WTC11 (cell line): ENCODE results near the gene ZNF740. TPM values are rescaled to one million over a fixed set of nuclear protein-coding genes. Genes with fewer than 3 reads are reported as not detected.

ENCODE experiments used
- ATAC-seq: fragments of 200-7000 bp; cut with Tn5 transposase; 2 replicates; pipeline ENCODE4 v1.10.0; 2021; ENCODE audit warnings: mild to moderate bottlenecking, moderate library complexity
- CTCF ChIA-PET: fragments of 300-600 bp; sonication (Branson Sonifier 250); formaldehyde crosslinking; loops from one replicate; lab custom pipeline; 2021; ENCODE audit warnings: antibody characterized with exemption; lab: Charles Lee
- POLR2A ChIA-PET: fragments of 350-600 bp; sonication (Branson Sonifier 250); formaldehyde crosslinking; loops from one replicate; lab custom pipeline; 2021; ENCODE audit warnings: antibody characterized with exemption; lab: Charles Lee
- DNase-seq: peaks from one replicate; pipeline ENCODE4 v3.0.0; 2021; ENCODE audit warnings: low spot score
- H3K27ac Mint-ChIP-seq: 2 replicates; pipeline ENCODE4 v1.8.0; 2021; ENCODE audit warnings: mixed read lengths
- H3K27me3 Mint-ChIP-seq: 2 replicates; pipeline ENCODE4 v1.8.0; 2021; ENCODE audit warnings: low read depth, mild to moderate bottlenecking, moderate library complexity, mixed read lengths
- H3K36me3 Mint-ChIP-seq: 2 replicates; pipeline ENCODE4 v1.8.0; 2021; ENCODE audit warnings: mixed read lengths
- H3K4me1 Mint-ChIP-seq: 2 replicates; pipeline ENCODE4 v1.8.0; 2022; ENCODE audit warnings: mixed read lengths
- H3K4me3 Mint-ChIP-seq: 2 replicates; pipeline ENCODE4 v1.8.0; 2021; ENCODE audit warnings: mild to moderate bottlenecking, moderate library complexity, mixed read lengths
- H3K9me3 Mint-ChIP-seq: 2 replicates; pipeline ENCODE4 v1.8.0; 2021; ENCODE audit warnings: mixed read lengths
- AFF4 ChIP-seq: sonication (generic); formaldehyde crosslinking; IDR thresholded peaks from 2 replicates; pipeline ENCODE4 v1.8.1; 2023; ENCODE audit warnings: mild to moderate bottlenecking, missing genetic modification reagents, borderline replicate concordance
- ATF1 ChIP-seq: sonication (generic); formaldehyde crosslinking; IDR thresholded peaks from 2 replicates; pipeline ENCODE4 v1.8.1; 2023; ENCODE audit warnings: mild to moderate bottlenecking, moderate library complexity, missing genetic modification reagents
- CBFB ChIP-seq: sonication (generic); formaldehyde crosslinking; IDR thresholded peaks from 2 replicates; pipeline ENCODE4 v1.8.1; 2022; ENCODE audit warnings: mild to moderate bottlenecking, low read depth, missing genetic modification reagents
- ELF4 ChIP-seq: sonication (generic); formaldehyde crosslinking; IDR thresholded peaks from 2 replicates; pipeline ENCODE4 v1.8.1; 2022; ENCODE audit warnings: low read depth, mild to moderate bottlenecking, moderate library complexity, missing genetic modification reagents
- FOXK1 ChIP-seq: sonication (generic); formaldehyde crosslinking; IDR thresholded peaks from 2 replicates; pipeline ENCODE4 v1.8.0; 2022; ENCODE audit warnings: mild to moderate bottlenecking, moderate library complexity, missing genetic modification reagents
- GRHL2 ChIP-seq: fragments of 250-450 bp; sonication (Bioruptor Pico); IDR thresholded peaks from 2 replicates; pipeline ENCODE4 v1.8.0; 2022; ENCODE audit warnings: mild to moderate bottlenecking, moderate library complexity; ENCODE audit not compliant: insufficient replicate concordance, severe bottlenecking
- GTF2I ChIP-seq: fragments of 250-450 bp; sonication (Bioruptor Pico); conservative IDR thresholded peaks from 2 replicates; pipeline ENCODE4 v1.4.0; 2021; ENCODE audit warnings: mild to moderate bottlenecking
- NR1H2 ChIP-seq: sonication (generic); formaldehyde crosslinking; IDR thresholded peaks from 2 replicates; pipeline ENCODE4 v1.9.0; 2021; ENCODE audit warnings: mild to moderate bottlenecking, moderate library complexity, missing genetic modification reagents
- PRRX2 ChIP-seq: fragments of 250-450 bp; sonication (Bioruptor Pico); IDR thresholded peaks from 2 replicates; pipeline ENCODE4 v1.8.0; 2021; ENCODE audit warnings: mild to moderate bottlenecking
- RORB ChIP-seq: fragments of 250-450 bp; sonication (Bioruptor Pico); IDR thresholded peaks from 2 replicates; pipeline ENCODE4 v1.9.0; 2021; ENCODE audit warnings: mild to moderate bottlenecking
- SOX15 ChIP-seq: fragments of 250-450 bp; sonication (Bioruptor Pico); IDR thresholded peaks from 2 replicates; pipeline ENCODE4 v1.9.0; 2021; ENCODE audit warnings: mild to moderate bottlenecking
- ZBTB43 ChIP-seq: sonication (generic); formaldehyde crosslinking; IDR thresholded peaks from 2 replicates; pipeline ENCODE4 v1.8.1; 2023; ENCODE audit warnings: mild to moderate bottlenecking, missing genetic modification reagents
- total RNA-seq: library from RNA; stranded (reverse); gene quantifications from 3 replicates; pipeline ENCODE4 v1.2.3, GENCODE V29; 2021
- TF ChIP-seq, protein P1 (sequence below): sonication (generic); formaldehyde crosslinking; IDR thresholded peaks from 2 replicates; pipeline ENCODE4 v1.8.0; 2022; ENCODE audit warnings: mild to moderate bottlenecking, missing genetic modification reagents
- TF ChIP-seq, protein P2 (sequence below): sonication (generic); formaldehyde crosslinking; conservative IDR thresholded peaks from 2 replicates; pipeline ENCODE4 v1.8.1; 2023; ENCODE audit warnings: mild to moderate bottlenecking, low read depth, missing genetic modification reagents, moderate library complexity
- TF ChIP-seq, protein P3 (sequence below): fragments of 250-450 bp; sonication (Bioruptor Pico); conservative IDR thresholded peaks from 2 replicates; pipeline ENCODE4 v1.9.0; 2021; ENCODE audit warnings: mild to moderate bottlenecking
- TF ChIP-seq, protein P4 (sequence below): sonication (generic); formaldehyde crosslinking; IDR thresholded peaks from 2 replicates; pipeline ENCODE4 v1.8.1; 2023; ENCODE audit warnings: mild to moderate bottlenecking, missing genetic modification reagents, moderate library complexity
- TF ChIP-seq, protein P5 (sequence below): sonication (generic); formaldehyde crosslinking; IDR thresholded peaks from 2 replicates; pipeline ENCODE4 v1.8.1; 2023; ENCODE audit warnings: mild to moderate bottlenecking, moderate library complexity, missing genetic modification reagents

Gene ZNF740
- total RNA-seq, 1 experiment from 2014 or later = 26.6 TPM

- H3K27ac Mint-ChIP-seq = no peak overlapping the region
- TF ChIP-seq NR1H2 (CRISPR knock-in tag) (no peak), SOX15 (no peak), CBFB (no peak), GTF2I (no peak), RORB (CRISPR knock-in tag) (no peak), FOXK1 (CRISPR knock-in tag) (no peak), GRHL2 (CRISPR knock-in tag) (no peak), ELF4 (CRISPR knock-in tag) (no peak), ATF1 (CRISPR knock-in tag) (no peak), PRRX2 (CRISPR knock-in tag) (no peak), AFF4 (no peak), ZBTB43 (CRISPR knock-in tag) (no peak)
- TF ChIP-seq, protein P1, sequence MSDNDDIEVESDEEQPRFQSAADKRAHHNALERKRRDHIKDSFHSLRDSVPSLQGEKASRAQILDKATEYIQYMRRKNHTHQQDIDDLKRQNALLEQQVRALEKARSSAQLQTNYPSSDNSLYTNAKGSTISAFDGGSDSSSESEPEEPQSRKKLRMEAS = no peak
- TF ChIP-seq, protein P2, sequence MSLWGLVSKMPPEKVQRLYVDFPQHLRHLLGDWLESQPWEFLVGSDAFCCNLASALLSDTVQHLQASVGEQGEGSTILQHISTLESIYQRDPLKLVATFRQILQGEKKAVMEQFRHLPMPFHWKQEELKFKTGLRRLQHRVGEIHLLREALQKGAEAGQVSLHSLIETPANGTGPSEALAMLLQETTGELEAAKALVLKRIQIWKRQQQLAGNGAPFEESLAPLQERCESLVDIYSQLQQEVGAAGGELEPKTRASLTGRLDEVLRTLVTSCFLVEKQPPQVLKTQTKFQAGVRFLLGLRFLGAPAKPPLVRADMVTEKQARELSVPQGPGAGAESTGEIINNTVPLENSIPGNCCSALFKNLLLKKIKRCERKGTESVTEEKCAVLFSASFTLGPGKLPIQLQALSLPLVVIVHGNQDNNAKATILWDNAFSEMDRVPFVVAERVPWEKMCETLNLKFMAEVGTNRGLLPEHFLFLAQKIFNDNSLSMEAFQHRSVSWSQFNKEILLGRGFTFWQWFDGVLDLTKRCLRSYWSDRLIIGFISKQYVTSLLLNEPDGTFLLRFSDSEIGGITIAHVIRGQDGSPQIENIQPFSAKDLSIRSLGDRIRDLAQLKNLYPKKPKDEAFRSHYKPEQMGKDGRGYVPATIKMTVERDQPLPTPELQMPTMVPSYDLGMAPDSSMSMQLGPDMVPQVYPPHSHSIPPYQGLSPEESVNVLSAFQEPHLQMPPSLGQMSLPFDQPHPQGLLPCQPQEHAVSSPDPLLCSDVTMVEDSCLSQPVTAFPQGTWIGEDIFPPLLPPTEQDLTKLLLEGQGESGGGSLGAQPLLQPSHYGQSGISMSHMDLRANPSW (CRISPR knock-in tag) = no peak
- TF ChIP-seq, protein P3, sequence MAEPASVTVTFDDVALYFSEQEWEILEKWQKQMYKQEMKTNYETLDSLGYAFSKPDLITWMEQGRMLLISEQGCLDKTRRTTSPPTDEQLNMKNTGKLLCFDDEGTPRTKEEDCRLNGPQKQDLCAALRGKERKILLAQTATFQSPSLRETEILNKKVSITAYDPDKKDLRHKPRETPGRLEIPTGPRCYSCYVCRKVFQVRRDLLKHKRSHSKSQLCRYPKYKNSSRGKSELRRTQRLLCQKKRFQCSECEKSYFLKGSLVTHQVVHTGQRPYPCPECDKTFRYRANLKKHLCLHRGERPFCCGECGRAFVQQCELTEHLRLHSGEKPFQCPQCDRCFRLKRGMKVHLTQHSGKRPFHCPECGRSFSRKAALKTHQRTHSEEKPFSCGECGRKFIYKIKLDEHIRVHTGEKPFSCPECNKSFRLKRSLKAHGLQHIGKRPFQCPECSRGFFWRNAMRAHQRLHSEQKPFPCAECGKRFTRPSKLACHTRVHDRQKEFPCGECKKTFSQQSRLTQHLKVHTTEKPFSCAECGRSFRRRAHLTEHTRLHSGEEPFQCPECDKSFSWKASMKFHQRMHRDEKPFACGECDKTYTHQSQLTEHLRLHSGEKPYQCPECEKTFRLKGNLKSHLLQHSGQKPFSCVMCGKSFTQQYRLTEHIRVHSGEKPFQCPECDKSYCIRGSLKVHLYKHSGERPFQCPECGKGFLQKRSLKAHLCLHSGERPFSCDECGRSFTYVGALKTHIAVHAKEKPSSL = no peak
- TF ChIP-seq, protein P4, sequence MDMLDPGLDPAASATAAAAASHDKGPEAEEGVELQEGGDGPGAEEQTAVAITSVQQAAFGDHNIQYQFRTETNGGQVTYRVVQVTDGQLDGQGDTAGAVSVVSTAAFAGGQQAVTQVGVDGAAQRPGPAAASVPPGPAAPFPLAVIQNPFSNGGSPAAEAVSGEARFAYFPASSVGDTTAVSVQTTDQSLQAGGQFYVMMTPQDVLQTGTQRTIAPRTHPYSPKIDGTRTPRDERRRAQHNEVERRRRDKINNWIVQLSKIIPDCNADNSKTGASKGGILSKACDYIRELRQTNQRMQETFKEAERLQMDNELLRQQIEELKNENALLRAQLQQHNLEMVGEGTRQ (CRISPR knock-in tag) = no peak
- TF ChIP-seq, protein P5, sequence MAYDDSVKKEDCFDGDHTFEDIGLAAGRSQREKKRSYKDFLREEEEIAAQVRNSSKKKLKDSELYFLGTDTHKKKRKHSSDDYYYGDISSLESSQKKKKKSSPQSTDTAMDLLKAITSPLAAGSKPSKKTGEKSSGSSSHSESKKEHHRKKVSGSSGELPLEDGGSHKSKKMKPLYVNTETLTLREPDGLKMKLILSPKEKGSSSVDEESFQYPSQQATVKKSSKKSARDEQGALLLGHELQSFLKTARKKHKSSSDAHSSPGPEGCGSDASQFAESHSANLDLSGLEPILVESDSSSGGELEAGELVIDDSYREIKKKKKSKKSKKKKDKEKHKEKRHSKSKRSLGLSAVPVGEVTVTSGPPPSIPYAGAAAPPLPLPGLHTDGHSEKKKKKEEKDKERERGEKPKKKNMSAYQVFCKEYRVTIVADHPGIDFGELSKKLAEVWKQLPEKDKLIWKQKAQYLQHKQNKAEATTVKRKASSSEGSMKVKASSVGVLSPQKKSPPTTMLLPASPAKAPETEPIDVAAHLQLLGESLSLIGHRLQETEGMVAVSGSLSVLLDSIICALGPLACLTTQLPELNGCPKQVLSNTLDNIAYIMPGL (CRISPR knock-in tag) = no peak
- no peaks in the 10 kb centered on the region for H3K4me1 Mint-ChIP-seq
- H3K36me3 Mint-ChIP-seq = no peaks in the 10 kb centered on the region
- H3K27me3 Mint-ChIP-seq = peaks cover 71% of the 10 kb centered on the region
- peak overlapping the region; percentile 57 for H3K4me3 Mint-ChIP-seq
- CTCF ChIA-PET = interaction anchor here (0.6 to 10.2 kb wide), 31 partner anchors 10 to 151 kb away, joined by 3 to 136 read pairs (median 12); partner anchors contain the start of genes AAAS, CSAD, ESPL1 and IGFBP6
- POLR2A ChIA-PET = interaction anchor here (0.7 kb wide), 1 partner anchor 1360 kb away, joined by 3 read pairs; no protein-coding TSS in a partner anchor
- H3K9me3 Mint-ChIP-seq = no peaks in the 10 kb centered on the region
- no peak for DNase-seq
- ATAC-seq = no peak
Measured at GRCh38 chr12:53198486-53199110, 18.1 kb downstream of the ZNF740 start.
